ENCODE data around the gene PID1. TPM values are rescaled to one million over a fixed set of nuclear protein-coding genes. Genes with fewer than 3 reads are reported as not detected.

PID1 gene
- total RNA-seq, 2 experiments from 2014 or later, result not detected

- no peak for DNase-seq (ENCODE audit: low spot score)
- H3K4me2 ChIP-seq (ENCODE audit: low read length), result no peak overlapping the region
- intact Hi-C loops (cut with micrococcal nuclease; ENCODE audit: unreplicated experiment), result no loop called here
- H3K4me1 ChIP-seq (ENCODE audit: insufficient read depth, low read length, poor library complexity, severe bottlenecking), result no peaks in the 10 kb centered on the region
- H3K36me3 ChIP-seq (ENCODE audit: insufficient read depth, low read length), result no peaks in the 10 kb centered on the region
- no peak overlapping the region for H2AFZ ChIP-seq (ENCODE audit: low read length)
- no TSS peak for BruUV-seq (replicated peaks)
- POLR2A ChIA-PET, result interaction anchor here (0.7 kb wide), 1 partner anchor 14 kb away, joined by 4 read pairs; no protein-coding TSS in a partner anchor
- H4K20me1 ChIP-seq (ENCODE audit: insufficient read depth, low read length), result no peaks in the 10 kb centered on the region
- no peaks in the 10 kb centered on the region for H3K9me2 ChIP-seq (ENCODE audit: insufficient read depth, low read length)
- no peak overlapping the region for H3K27ac ChIP-seq (ENCODE audit: low read depth, low read length, poor library complexity, severe bottlenecking)
- no peaks in the 10 kb centered on the region for H3K79me2 ChIP-seq (ENCODE audit: insufficient read depth, low read depth, low read length)
- TF ChIP-seq CTCF (conservative IDR thresholded peaks at IDR 0.05; ENCODE audit: low read length) (no peak), EZH2phosphoT487 (IDR thresholded peaks at IDR 0.05; ENCODE audit: borderline replicate concordance, low read depth, low read length) (no peak)
- CTCF ChIA-PET (ENCODE audit: unreplicated experiment), result no interaction called here
- no peak overlapping the region for H3K4me3 ChIP-seq (ENCODE audit: low read depth, low read length, poor library complexity, severe bottlenecking)
- H3K9me3 ChIP-seq (ENCODE audit: low read length), result no peaks in the 10 kb centered on the region
Observed at GRCh38 chr2:229152674-229153073, 118.4 kb downstream of the PID1 start.

GRCh38 chr2:229150317-229150716 is 120.8 kb downstream of the PID1 start:
- intact Hi-C loops (cut with micrococcal nuclease; ENCODE audit: unreplicated experiment), result no loop called here
- Histone ChIP-seq H3K79me2 (ENCODE audit: insufficient read depth, low read depth, low read length) (no peaks in the 10 kb centered on the region), H3K4me3 (ENCODE audit: low read depth, low read length, poor library complexity, severe bottlenecking) (no peak overlapping the region), H3K4me2 (ENCODE audit: low read length) (no peak overlapping the region), H3K9me3 (ENCODE audit: low read length) (no peaks in the 10 kb centered on the region), H3K9me2 (ENCODE audit: insufficient read depth, low read length) (no peaks in the 10 kb centered on the region), H3K36me3 (ENCODE audit: insufficient read depth, low read length) (no peaks in the 10 kb centered on the region), H3K4me1 (ENCODE audit: insufficient read depth, low read length, poor library complexity, severe bottlenecking) (no peaks in the 10 kb centered on the region), H2AFZ (ENCODE audit: low read length) (no peak overlapping the region), H3K27ac (ENCODE audit: low read depth, low read length, poor library complexity, severe bottlenecking) (no peak overlapping the region), H4K20me1 (ENCODE audit: insufficient read depth, low read length) (no peaks in the 10 kb centered on the region)
- POLR2A ChIA-PET, result no interaction called here
- no TSS peak for BruUV-seq (replicated peaks)
- TF ChIP-seq EZH2phosphoT487 (IDR thresholded peaks at IDR 0.05; ENCODE audit: borderline replicate concordance, low read depth, low read length), result no peak
- no peak for TF ChIP-seq CTCF (conservative IDR thresholded peaks at IDR 0.05; ENCODE audit: low read length)
- no peak for DNase-seq (ENCODE audit: low spot score)
- CTCF ChIA-PET (ENCODE audit: unreplicated experiment), result no interaction called here

- Histone ChIP-seq H4K20me1 (ENCODE audit: insufficient read depth, low read length) (no peaks in the 10 kb centered on the region), H3K4me1 (ENCODE audit: insufficient read depth, low read length, poor library complexity, severe bottlenecking) (no peaks in the 10 kb centered on the region), H3K27ac (ENCODE audit: low read depth, low read length, poor library complexity, severe bottlenecking) (no peak overlapping the region), H2AFZ (ENCODE audit: low read length) (no peak overlapping the region), H3K4me3 (ENCODE audit: low read depth, low read length, poor library complexity, severe bottlenecking) (no peak overlapping the region), H3K9me3 (ENCODE audit: low read length) (no peaks in the 10 kb centered on the region), H3K79me2 (ENCODE audit: insufficient read depth, low read depth, low read length) (no peaks in the 10 kb centered on the region), H3K4me2 (ENCODE audit: low read length) (no peak overlapping the region), H3K9me2 (ENCODE audit: insufficient read depth, low read length) (no peaks in the 10 kb centered on the region), H3K36me3 (ENCODE audit: insufficient read depth, low read length) (no peaks in the 10 kb centered on the region)
- POLR2A ChIA-PET, result interaction anchor here (0.8 kb wide), 1 partner anchor 181 kb away, joined by 3 read pairs; no protein-coding TSS in a partner anchor
- BruUV-seq (replicated peaks), result no TSS peak
- TF ChIP-seq EZH2phosphoT487 (IDR thresholded peaks at IDR 0.05; ENCODE audit: borderline replicate concordance, low read depth, low read length), result no peak
- TF ChIP-seq CTCF (conservative IDR thresholded peaks at IDR 0.05; ENCODE audit: low read length), result no peak
- intact Hi-C loops (cut with micrococcal nuclease; ENCODE audit: unreplicated experiment), result no loop called here
- CTCF ChIA-PET (ENCODE audit: unreplicated experiment), result no interaction called here
- DNase-seq (ENCODE audit: low spot score), result no peak
Observed at GRCh38 chr2:229141424-229142025, 129.6 kb downstream of the PID1 start.

Data from OCI-LY7 (cell line).